Endothelial cell of umbilical vein (primary cell): ENCODE data around the gene ERBB2. TPM values are rescaled to one million over a fixed set of nuclear protein-coding genes. Genes with fewer than 3 reads are reported as not detected.

Experiments
- BruUV-seq: library from RNA; stranded (reverse); fragments of 400-500 nt; replicated peaks from 2 replicates; lab custom pipeline; 2021; lab: Mats Ljungman, UMichigan
- CTCF ChIA-PET: fragments of 300-600, 350-600 bp; sonication (Branson Sonifier 250); formaldehyde crosslinking; loops from one replicate; lab custom pipeline; 2021; ENCODE audit warnings: antibody characterized with exemption, inconsistent platforms; lab: Charles Lee
- POLR2A ChIA-PET: fragments of 300-600, 350-600 bp; sonication (Branson Sonifier 250); formaldehyde crosslinking; loops from one replicate; lab custom pipeline; 2021; ENCODE audit warnings: antibody characterized with exemption, inconsistent platforms; lab: Charles Lee
- DNase-seq: peaks from one replicate; pipeline ENCODE4 v3.0.0-alpha.2; 2011; ENCODE audit warnings: low read depth, low spot score
- FAIRE-seq: peaks from 2 replicates; lab custom pipeline; 2011; peaks lifted over from hg19 to GRCh38; lab: Jason Lieb, UNC
- H2AFZ ChIP-seq: 2 replicates; pipeline ENCODE4 v1.6.0; 2012; ENCODE audit warnings: low read depth, low read length, control low read depth, inconsistent platforms
- H3K27ac ChIP-seq: 2 replicates; pipeline ENCODE4 v1.5.1; 2011; ENCODE audit warnings: low read depth, mild to moderate bottlenecking, control low read depth, low read length, moderate library complexity; ENCODE audit not compliant: insufficient read depth
- H3K27me3 ChIP-seq, 2 experiments: 2 replicates each; pipeline versions ENCODE4 v1.6.0 to v1.6.1; 2011; ENCODE audit warnings: low read length in 2 of 2, mixed read lengths in 1 of 2; ENCODE audit not compliant: control insufficient read depth in 2 of 2, insufficient read depth in 2 of 2
- H3K36me3 ChIP-seq, 2 experiments: 2 replicates in 1 of 2; 3 replicates in 1 of 2; pipeline ENCODE4 v1.5.1; 2011; ENCODE audit warnings: low read length in 2 of 2, mild to moderate bottlenecking in 1 of 2, moderate library complexity in 1 of 2; ENCODE audit not compliant: control insufficient read depth in 2 of 2, insufficient read depth in 2 of 2; ENCODE audit errors: extremely low read depth in 1 of 2
- H3K4me1 ChIP-seq: 3 replicates; pipeline ENCODE4 v1.5.1; 2011; ENCODE audit warnings: mild to moderate bottlenecking, low read length; ENCODE audit not compliant: control insufficient read depth, insufficient read depth; ENCODE audit errors: extremely low read depth
- H3K4me2 ChIP-seq: 2 replicates; pipeline ENCODE4 v1.6.1; 2011; ENCODE audit warnings: low read length, control low read depth, mixed read lengths; ENCODE audit not compliant: insufficient read depth
- H3K4me3 ChIP-seq, 3 experiments: fragments of 200-600 bp in 1 of 3; sonication (generic), shearing (Covaris generic) in 1 of 3; replicated peaks in 1 of 3; 2 replicates each; pipeline ENCODE4 v1.5.1; 2011 to 2016; ENCODE audit warnings: control low read depth in 3 of 3, low read length in 3 of 3, mild to moderate bottlenecking in 2 of 3, inconsistent platforms in 1 of 3, low read depth in 1 of 3, moderate library complexity in 1 of 3; ENCODE audit not compliant: insufficient read depth in 1 of 3
- H3K79me2 ChIP-seq: 2 replicates; pipeline ENCODE4 v1.6.0; 2012; ENCODE audit warnings: low read length, inconsistent platforms; ENCODE audit not compliant: control insufficient read depth, insufficient read depth
- H3K9ac ChIP-seq: replicated peaks from 2 replicates; pipeline ENCODE3; 2011; ENCODE audit warnings: low read length, control low read depth; ENCODE audit not compliant: insufficient read depth; ENCODE audit errors: extremely low read depth
- H3K9me1 ChIP-seq: replicated peaks from 3 replicates; pipeline ENCODE4 v1.6.0; 2011; ENCODE audit warnings: mild to moderate bottlenecking, low read length; ENCODE audit not compliant: control insufficient read depth, insufficient read depth; ENCODE audit errors: extremely low read depth
- H3K9me3 ChIP-seq: replicated peaks from 2 replicates; pipeline ENCODE4 v1.5.1; 2012; ENCODE audit warnings: low read length, inconsistent platforms; ENCODE audit not compliant: control insufficient read depth, insufficient read depth
- H4K20me1 ChIP-seq: replicated peaks from 2 replicates; pipeline ENCODE3; 2011; ENCODE audit warnings: mild to moderate bottlenecking, low read length; ENCODE audit not compliant: control insufficient read depth, insufficient read depth; ENCODE audit errors: extremely low read depth
- EZH2 ChIP-seq: IDR thresholded peaks from 2 replicates; pipeline ENCODE4 v1.6.1; 2012; ENCODE audit warnings: borderline replicate concordance, low read depth, mild to moderate bottlenecking, moderate library complexity, low read length, inconsistent platforms; ENCODE audit not compliant: severe bottlenecking
- FOS ChIP-seq: IDR thresholded peaks from 2 replicates; pipeline ENCODE4 v1.6.1; 2011; ENCODE audit warnings: mild to moderate bottlenecking, low read length, moderate library complexity, borderline replicate concordance; ENCODE audit not compliant: insufficient read depth
- GATA2 ChIP-seq: IDR thresholded peaks from 2 replicates; pipeline ENCODE4 v1.7.0; 2011; ENCODE audit warnings: low read depth, mild to moderate bottlenecking, moderate library complexity, mixed read lengths, low read length; ENCODE audit not compliant: insufficient read length, insufficient read depth
- JUN ChIP-seq: IDR thresholded peaks from 2 replicates; pipeline ENCODE4 v1.6.1; 2011; ENCODE audit warnings: borderline replicate concordance, low read depth; ENCODE audit not compliant: insufficient read length, insufficient read depth
- MYC ChIP-seq: IDR thresholded peaks from one replicate; pipeline ENCODE4 v1.6.1; 2011; ENCODE audit warnings: mild to moderate bottlenecking, low read depth, low read length
- POLR2A ChIP-seq: IDR thresholded peaks from 2 replicates; pipeline ENCODE4 v1.6.1; 2012; ENCODE audit warnings: low read depth, mild to moderate bottlenecking, control low read depth, low read length
- POLR2AphosphoS5 ChIP-seq: IDR thresholded peaks from 2 replicates; pipeline ENCODE4 v1.6.1; 2012; ENCODE audit warnings: low read depth, mild to moderate bottlenecking, control low read depth, low read length, moderate library complexity; ENCODE audit not compliant: insufficient read depth
- dilution Hi-C: fragments of 300-500 bp; cut with MboI; formaldehyde crosslinking; loops from one replicate; pipeline ENCODE4 v1.15.0; 2019; ENCODE audit warnings: low sequenced_read_pairs; ENCODE audit not compliant: extremely low pct_ligation_motif_present
- intact Hi-C: fragments of 100-400 bp; cut with micrococcal nuclease; formaldehyde crosslinking; loops from one replicate; pipeline ENCODE4 v1.10.0; 2022
- polyA plus RNA-seq, 4 experiments: library from polyadenylated mRNA; depleted of rRNA in 3 of 4; stranded (reverse) in 3 of 4; unstranded in 1 of 4; fragments of >200 nt; gene quantifications; 2 replicates each; pipeline versions ENCODE4 v1.2.1 to v1.2.3, GENCODE V29; 2011 to 2012; ENCODE audit warnings: missing spikeins in 1 of 4
- total RNA-seq: library from RNA; stranded (reverse); gene quantifications from 2 replicates; pipeline ENCODE4 v1.2.3, GENCODE V29; 2021
- TF ChIP-seq, protein P1 (sequence below): IDR thresholded peaks from 2 replicates; pipeline ENCODE4 v1.6.1; 2011; ENCODE audit not compliant: insufficient read depth, insufficient read length
- TF ChIP-seq, protein P2 (sequence below), 2 donors: IDR thresholded peaks; 1 replicate in 1 of 2; 2 replicates in 1 of 2; pipeline ENCODE4 v1.5.1; 2011; ENCODE audit warnings: low read length in 2 of 2, mild to moderate bottlenecking in 2 of 2, moderate library complexity in 2 of 2, control low read depth in 1 of 2, inconsistent platforms in 1 of 2, low read depth in 1 of 2; ENCODE audit not compliant: insufficient read depth in 1 of 2; ENCODE audit errors: extremely low read depth in 1 of 2

ERBB2 gene
- total and polyA plus RNA-seq, 2 donors (not counting 3 experiments of a cell fraction or from before 2014, with no cell fraction given), result 20.6 to 32.9 TPM

DNA sequence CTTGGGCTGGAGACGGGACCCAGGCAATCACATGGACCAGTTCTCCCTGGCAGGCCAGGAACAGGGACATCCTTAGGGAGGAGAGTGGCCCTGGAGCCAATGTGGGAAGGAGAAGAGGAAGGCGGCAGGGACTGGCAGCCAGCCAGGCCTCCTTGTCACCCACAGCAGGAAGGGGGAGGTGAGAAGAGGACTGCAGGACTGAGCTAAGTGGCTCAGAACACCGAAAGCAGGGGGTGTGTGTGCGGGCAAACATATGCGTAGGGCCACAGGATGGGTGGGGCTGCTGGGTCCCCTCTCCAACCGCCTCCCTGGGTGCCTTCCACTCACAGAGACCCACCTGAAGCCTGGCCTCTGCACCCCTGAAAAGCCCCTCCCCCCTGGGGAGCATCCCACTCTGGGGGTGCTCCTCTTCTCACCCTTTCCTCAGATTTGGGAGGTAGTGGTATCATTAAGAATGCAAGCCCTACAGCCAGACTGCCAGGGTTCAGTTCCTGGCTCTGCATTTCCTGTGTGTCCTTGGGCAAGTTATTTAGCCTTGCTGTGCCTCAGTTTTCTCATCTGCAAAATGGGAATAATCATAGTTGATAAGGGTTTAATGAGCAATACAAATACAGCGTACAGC is 23.6 kb upstream of the ERBB2 start:
- ChIA-PET CTCF (interaction anchor here (1.0 to 13.1 kb wide), 4 partner anchors 10 to 57 kb away, joined by 3 to 291 read pairs (median 4); no protein-coding TSS in a partner anchor), POLR2A (no interaction called here)
- Histone ChIP-seq H3K79me2 (no peaks in the 10 kb centered on the region), H3K9ac (no peak overlapping the region), H3K27ac (no peak overlapping the region), H3K36me3 (no peaks in the 10 kb centered on the region), H3K27me3 (no peaks in the 10 kb centered on the region), H3K4me1 (no peaks in the 10 kb centered on the region), H3K9me3 (no peaks in the 10 kb centered on the region), H3K4me3 (no peak overlapping the region), H3K4me2 (no peak overlapping the region), H4K20me1 (no peaks in the 10 kb centered on the region), H2AFZ (no peak overlapping the region), H3K9me1 (no peaks in the 10 kb centered on the region)
- dilution Hi-C loops (no loop called here), intact Hi-C loops (no loop called here)
- no TSS peak for BruUV-seq
- DNase-seq (no peak), FAIRE-seq (no peak)
- TF ChIP-seq EZH2, result no peak
- TF ChIP-seq MYC, result no peak
- TF ChIP-seq FOS, result no peak
- no peak for TF ChIP-seq POLR2AphosphoS5
- TF ChIP-seq POLR2A, result no peak
- TF ChIP-seq JUN, result no peak
- TF ChIP-seq GATA2, result no peak
- TF ChIP-seq, protein P1, sequence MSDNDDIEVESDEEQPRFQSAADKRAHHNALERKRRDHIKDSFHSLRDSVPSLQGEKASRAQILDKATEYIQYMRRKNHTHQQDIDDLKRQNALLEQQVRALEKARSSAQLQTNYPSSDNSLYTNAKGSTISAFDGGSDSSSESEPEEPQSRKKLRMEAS, result no peak
- TF ChIP-seq, protein P2, sequence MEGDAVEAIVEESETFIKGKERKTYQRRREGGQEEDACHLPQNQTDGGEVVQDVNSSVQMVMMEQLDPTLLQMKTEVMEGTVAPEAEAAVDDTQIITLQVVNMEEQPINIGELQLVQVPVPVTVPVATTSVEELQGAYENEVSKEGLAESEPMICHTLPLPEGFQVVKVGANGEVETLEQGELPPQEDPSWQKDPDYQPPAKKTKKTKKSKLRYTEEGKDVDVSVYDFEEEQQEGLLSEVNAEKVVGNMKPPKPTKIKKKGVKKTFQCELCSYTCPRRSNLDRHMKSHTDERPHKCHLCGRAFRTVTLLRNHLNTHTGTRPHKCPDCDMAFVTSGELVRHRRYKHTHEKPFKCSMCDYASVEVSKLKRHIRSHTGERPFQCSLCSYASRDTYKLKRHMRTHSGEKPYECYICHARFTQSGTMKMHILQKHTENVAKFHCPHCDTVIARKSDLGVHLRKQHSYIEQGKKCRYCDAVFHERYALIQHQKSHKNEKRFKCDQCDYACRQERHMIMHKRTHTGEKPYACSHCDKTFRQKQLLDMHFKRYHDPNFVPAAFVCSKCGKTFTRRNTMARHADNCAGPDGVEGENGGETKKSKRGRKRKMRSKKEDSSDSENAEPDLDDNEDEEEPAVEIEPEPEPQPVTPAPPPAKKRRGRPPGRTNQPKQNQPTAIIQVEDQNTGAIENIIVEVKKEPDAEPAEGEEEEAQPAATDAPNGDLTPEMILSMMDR (IDR thresholded peaks at IDR 0.05; ENCODE audit: extremely low read depth in 1 of 2, insufficient read depth in 1 of 2, low read depth in 1 of 2, low read length in 2 of 2), result no peak
